HEK293T (cell line): ENCODE results near the gene AP2B1.

Source experiments
- CTCF ChIA-PET: fragments of 350-600 bp; formaldehyde crosslinking; extraction: SDS; loops from one replicate; lab custom pipeline; 2021; ENCODE audit warnings: antibody characterized with exemption, inconsistent platforms; lab: Yijun Ruan, JAX
- POLR2A ChIA-PET: fragments of 350-600 bp; formaldehyde crosslinking; extraction: SDS; loops from one replicate; lab custom pipeline; 2020; ENCODE audit warnings: antibody characterized with exemption, inconsistent platforms; lab: Yijun Ruan, JAX
- DNase-seq: peaks from one replicate; pipeline ENCODE4 v3.0.0; 2012; ENCODE audit warnings: mixed read lengths; ENCODE audit errors: extremely low spot score
- ARNT ChIP-seq: fragments of 450-650 bp; IDR thresholded peaks from 2 replicates; pipeline ENCODE4 v1.6.1; 2017; ENCODE audit warnings: mild to moderate bottlenecking
- BHLHE40 ChIP-seq: fragments of 450-650 bp; IDR thresholded peaks from 2 replicates; pipeline ENCODE4 v1.6.1; 2016; ENCODE audit warnings: mild to moderate bottlenecking, moderate library complexity, borderline replicate concordance
- CTBP1 ChIP-seq: fragments of 450-650 bp; IDR thresholded peaks from 2 replicates; pipeline ENCODE4 v1.6.1; 2016; ENCODE audit warnings: borderline replicate concordance
- ELF4 ChIP-seq: fragments of 450-650 bp; IDR thresholded peaks from 2 replicates; pipeline ENCODE4 v1.6.1; 2017; ENCODE audit warnings: antibody characterized with exemption
- FOXA1 ChIP-seq: fragments of 450-650 bp; IDR thresholded peaks from 2 replicates; pipeline ENCODE4 v1.6.1; 2016; ENCODE audit warnings: mild to moderate bottlenecking
- FOXK2 ChIP-seq: fragments of 450-650 bp; IDR thresholded peaks from 2 replicates; pipeline ENCODE4 v1.6.1; 2016; ENCODE audit warnings: mild to moderate bottlenecking
- FOXM1 ChIP-seq: fragments of 450-650 bp; IDR thresholded peaks from 2 replicates; pipeline ENCODE4 v1.6.1; 2017; ENCODE audit warnings: mild to moderate bottlenecking, borderline replicate concordance
- HDGF ChIP-seq: fragments of 450-650 bp; IDR thresholded peaks from 2 replicates; pipeline ENCODE4 v1.6.1; 2017; ENCODE audit warnings: antibody characterized with exemption, borderline replicate concordance
- L3MBTL2 ChIP-seq: fragments of 450-650 bp; conservative IDR thresholded peaks from 2 replicates; pipeline ENCODE4 v1.6.1; 2016; ENCODE audit warnings: mild to moderate bottlenecking
- LEF1 ChIP-seq: fragments of 450-650 bp; IDR thresholded peaks from 2 replicates; pipeline ENCODE4 v1.6.1; 2017; ENCODE audit warnings: mild to moderate bottlenecking, borderline replicate concordance
- NFRKB ChIP-seq: fragments of 450-650 bp; IDR thresholded peaks from 2 replicates; pipeline ENCODE4 v1.6.1; 2016; ENCODE audit warnings: mild to moderate bottlenecking, moderate library complexity
- SP1 ChIP-seq: fragments of 450-650 bp; IDR thresholded peaks from 2 replicates; pipeline ENCODE4 v1.6.1; 2017
- SUZ12 ChIP-seq: fragments of 450-650 bp; IDR thresholded peaks from 2 replicates; pipeline ENCODE4 v1.6.1; 2016; ENCODE audit warnings: mild to moderate bottlenecking
- TARDBP ChIP-seq: fragments of 450-650 bp; IDR thresholded peaks from 2 replicates; pipeline ENCODE4 v1.6.1; 2016
- ZNF384 ChIP-seq: fragments of 450-650 bp; IDR thresholded peaks from 2 replicates; pipeline ENCODE4 v1.6.1; 2016
- TF ChIP-seq, protein P1 (sequence below): fragments of 450-650 bp; IDR thresholded peaks from 2 replicates; pipeline ENCODE4 v1.6.1; 2016

The AP2B1 gene

GRCh38 chr17:35584061-35584460, 3.1 kb upstream of the AP2B1 start:
- DNase-seq = no peak
- POLR2A ChIA-PET = no interaction called here
- TF ChIP-seq ARNT = no peak
- no peak for TF ChIP-seq HDGF
- no peak for TF ChIP-seq ZNF384
- no peak for TF ChIP-seq SP1
- no peak for TF ChIP-seq FOXM1
- no peak for TF ChIP-seq FOXK2
- no peak for TF ChIP-seq L3MBTL2
- no peak for TF ChIP-seq TARDBP
- TF ChIP-seq CTBP1 = no peak
- TF ChIP-seq, protein P1, sequence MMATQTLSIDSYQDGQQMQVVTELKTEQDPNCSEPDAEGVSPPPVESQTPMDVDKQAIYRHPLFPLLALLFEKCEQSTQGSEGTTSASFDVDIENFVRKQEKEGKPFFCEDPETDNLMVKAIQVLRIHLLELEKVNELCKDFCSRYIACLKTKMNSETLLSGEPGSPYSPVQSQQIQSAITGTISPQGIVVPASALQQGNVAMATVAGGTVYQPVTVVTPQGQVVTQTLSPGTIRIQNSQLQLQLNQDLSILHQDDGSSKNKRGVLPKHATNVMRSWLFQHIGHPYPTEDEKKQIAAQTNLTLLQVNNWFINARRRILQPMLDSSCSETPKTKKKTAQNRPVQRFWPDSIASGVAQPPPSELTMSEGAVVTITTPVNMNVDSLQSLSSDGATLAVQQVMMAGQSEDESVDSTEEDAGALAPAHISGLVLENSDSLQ = no peak
- CTCF ChIA-PET = no interaction called here

DNA sequence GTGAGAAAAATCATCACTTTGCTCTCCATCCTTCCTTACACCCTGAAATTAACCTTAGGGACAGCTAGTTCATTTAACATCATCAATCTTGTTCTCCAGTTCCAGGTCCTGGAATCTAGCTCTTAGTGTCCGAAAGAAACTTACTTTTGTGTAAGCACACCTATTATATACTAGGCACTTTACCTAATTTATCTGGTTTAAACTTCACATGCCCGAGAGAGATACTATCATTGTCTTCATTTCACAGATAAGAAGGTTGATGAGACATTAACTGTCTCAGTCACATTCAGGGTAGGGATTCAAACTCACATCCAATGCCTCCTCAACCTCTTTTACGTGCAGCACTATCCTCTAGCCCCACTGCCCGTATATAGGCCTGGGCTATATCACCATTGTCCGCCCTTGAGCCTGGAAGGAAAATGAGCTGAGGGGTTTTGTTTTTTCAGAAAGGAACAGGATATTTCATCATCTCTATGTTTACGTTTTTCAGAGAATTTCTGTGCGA, 501 bp upstream of the AP2B1 start:
- ChIA-PET POLR2A (interaction anchor here (0.6 to 2.5 kb wide), 11 partner anchors 8 to 213 kb away, joined by 3 to 64 read pairs (median 4); partner anchors contain the start of genes PEX12 and SLFN11), CTCF (no interaction called here)
- no peak for DNase-seq
- TF ChIP-seq CTBP1 (no peak), SUZ12 (no peak), LEF1 (no peak), NFRKB (no peak), ZNF384 (no peak), BHLHE40 (no peak)

DNA sequence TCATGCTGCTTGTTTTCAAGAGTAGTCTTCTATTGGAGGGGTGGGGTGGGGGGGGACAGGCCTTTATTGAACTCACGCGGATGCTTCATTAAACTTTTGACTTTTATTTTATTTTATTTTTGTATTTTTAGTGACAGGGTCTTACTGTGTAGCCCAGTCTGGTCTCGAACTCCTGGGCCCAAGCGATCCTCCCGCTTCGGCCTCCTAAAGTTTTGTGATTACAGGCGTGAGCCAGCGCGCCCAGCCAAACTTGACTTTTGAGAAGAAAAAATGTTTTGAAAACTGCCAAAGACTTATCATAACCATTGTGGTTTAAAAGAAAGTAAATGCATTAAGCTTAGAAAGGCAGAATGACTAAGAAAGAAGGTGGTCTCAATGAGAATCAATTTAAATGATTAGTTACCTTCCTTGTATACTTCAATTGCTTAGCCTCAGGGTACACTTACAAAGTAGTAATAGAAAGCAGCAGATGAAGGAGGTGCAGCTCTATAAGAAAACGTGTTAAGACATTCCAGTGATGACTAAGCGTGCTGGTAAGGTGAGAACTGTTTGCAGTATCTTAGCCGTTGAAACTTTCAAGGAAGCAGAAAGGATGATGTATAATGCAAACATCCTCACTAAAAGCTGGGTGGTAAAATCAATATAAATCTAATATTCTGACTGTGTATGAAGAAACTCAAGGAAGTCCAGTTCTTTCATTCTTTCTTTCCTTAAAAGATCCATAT, 1.2 kb downstream of the AP2B1 start:
- TF ChIP-seq LEF1 (no peak), FOXA1 (no peak), HDGF (no peak), ELF4 (no peak), BHLHE40 (no peak), ARNT (no peak), ZNF384 (no peak)
- CTCF ChIA-PET = interaction anchor here (0.8 to 1.5 kb wide), 4 partner anchors 24 to 220 kb away, joined by 3 to 4 read pairs (median 4); partner anchors contain the start of gene TAF15
- DNase-seq = no peak
- POLR2A ChIA-PET = interaction anchor here (0.9 to 5.3 kb wide), 8 partner anchors 10 to 220 kb away, joined by 3 to 134 read pairs (median 6); partner anchors contain the start of genes PEX12, SLFN11 and TAF15

- no peak for DNase-seq
- TF ChIP-seq ELF4 (no peak), HDGF (no peak), LEF1 (no peak), FOXA1 (no peak), ARNT (no peak), L3MBTL2 (no peak), NFRKB (no peak), FOXM1 (no peak), FOXK2 (no peak), SP1 (no peak), CTBP1 (no peak), BHLHE40 (no peak), ZNF384 (no peak)
- TF ChIP-seq, protein P1 = no peak
- POLR2A ChIA-PET = interaction anchor here (2.3 kb wide), 1 partner anchor 17 kb away, joined by 11 read pairs; the partner anchor contains the start of gene PEX12
- CTCF ChIA-PET = interaction anchor here (1.5 kb wide), 1 partner anchor 17 kb away, joined by 4 read pairs; no protein-coding TSS in a partner anchor
Observed at GRCh38 chr17:35596072-35596471, 8.9 kb downstream of the AP2B1 start.

- ChIA-PET POLR2A (interaction anchor here (1.7 to 2.3 kb wide), 2 partner anchors 18 kb away, joined by 4 to 11 read pairs; partner anchors contain the start of gene PEX12), CTCF (no interaction called here)
- no peak for DNase-seq
- TF ChIP-seq BHLHE40 = no peak
- TF ChIP-seq LEF1 = no peak
- TF ChIP-seq FOXK2 = no peak
- TF ChIP-seq HDGF = no peak
- TF ChIP-seq CTBP1 = no peak
- TF ChIP-seq, protein P1 = no peak
- no peak for TF ChIP-seq ZNF384
- no peak for TF ChIP-seq SP1
- no peak for TF ChIP-seq TARDBP
- TF ChIP-seq NFRKB = no peak
- no peak for TF ChIP-seq SUZ12
- no peak for TF ChIP-seq FOXA1
- no peak for TF ChIP-seq FOXM1
- TF ChIP-seq L3MBTL2 = no peak
- TF ChIP-seq ELF4 = no peak
Observed at GRCh38 chr17:35596530-35597233, 9.6 kb downstream of the AP2B1 start.
